Stimulated activated CD4-positive, alpha-beta T cell treated with anti-CD3 and anti-CD28 coated beads, Interleukin-15, amount 100 ng/mL, for 48 hours (primary cell): Measurements from ENCODE around the gene NEDD8.
"Not testable (repeated sequence)": the region's sequence is repeated elsewhere in the genome, so short reads cannot be mapped to it uniquely, and the experiment has no call there.

Experiments used
- DNase-seq, 2 donors: peaks; one replicate each; pipeline ENCODE4 v3.0.0-alpha.2; 2020; ENCODE audit warnings: low read depth in 2 of 2

NEDD8 gene

DNA sequence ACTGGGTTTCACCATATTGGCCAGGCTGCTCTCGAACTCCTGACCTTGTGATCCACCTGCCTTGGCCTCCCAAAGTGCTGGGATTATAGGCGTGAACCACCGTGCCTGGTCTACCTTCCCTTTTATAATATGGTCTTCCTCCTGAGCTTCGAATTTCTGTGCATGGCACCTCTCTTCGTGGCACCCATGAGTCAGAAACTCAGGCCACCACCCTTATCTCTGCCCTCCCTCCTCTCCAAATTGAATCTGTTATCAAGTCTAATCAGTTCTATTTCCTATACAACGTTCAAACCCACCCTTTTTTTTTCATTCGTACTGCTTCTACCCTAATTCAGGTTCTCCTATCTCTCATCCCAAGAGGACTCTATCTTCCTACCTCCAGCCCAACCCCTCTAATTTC is 15.3 kb upstream of the NEDD8 start:
- no peak for DNase-seq

DNA sequence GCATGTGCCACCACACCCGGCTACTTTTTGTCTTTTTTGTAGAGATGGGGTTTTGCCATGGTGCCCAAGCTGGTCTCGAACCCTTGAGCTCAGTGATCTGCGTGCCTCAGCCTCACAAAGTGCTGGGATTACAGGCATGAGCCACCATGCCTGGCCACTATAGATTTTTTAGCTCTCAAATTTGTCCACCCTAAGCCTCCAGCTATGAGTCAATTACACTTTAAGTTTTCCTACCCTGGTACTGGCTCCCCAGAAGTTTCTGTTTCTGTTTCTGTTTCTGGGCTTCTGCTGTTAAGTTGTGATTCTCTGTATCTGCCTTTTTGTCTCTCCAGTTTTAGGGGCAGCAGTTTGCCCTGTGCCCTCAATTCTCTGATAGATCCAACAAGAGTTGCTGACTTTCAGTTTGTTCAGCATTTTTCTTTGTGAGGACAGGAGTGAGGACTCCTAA is 14.6 kb upstream of the NEDD8 start:
- no peak for DNase-seq

DNA sequence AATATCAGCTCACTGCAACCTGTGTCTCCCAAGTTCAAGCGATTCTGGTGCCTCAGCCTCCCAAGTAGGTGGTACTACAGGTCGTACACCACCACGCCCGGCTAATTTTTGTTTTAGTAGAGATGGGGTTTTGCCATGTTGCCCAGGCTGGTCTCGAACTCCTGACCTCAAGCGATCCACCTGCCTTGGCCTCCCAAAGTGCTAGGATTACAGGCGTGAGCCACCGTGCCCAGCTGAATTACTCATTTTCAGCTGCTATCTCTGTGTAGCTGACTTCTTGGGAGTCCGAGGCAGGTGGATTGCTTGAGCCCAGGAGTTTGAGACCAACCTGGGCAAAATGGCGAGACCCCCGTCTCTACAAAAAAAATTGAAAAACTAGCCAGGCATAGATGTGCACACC is 13.2 kb upstream of the NEDD8 start:
- DNase-seq = not testable (repeated sequence)

DNA sequence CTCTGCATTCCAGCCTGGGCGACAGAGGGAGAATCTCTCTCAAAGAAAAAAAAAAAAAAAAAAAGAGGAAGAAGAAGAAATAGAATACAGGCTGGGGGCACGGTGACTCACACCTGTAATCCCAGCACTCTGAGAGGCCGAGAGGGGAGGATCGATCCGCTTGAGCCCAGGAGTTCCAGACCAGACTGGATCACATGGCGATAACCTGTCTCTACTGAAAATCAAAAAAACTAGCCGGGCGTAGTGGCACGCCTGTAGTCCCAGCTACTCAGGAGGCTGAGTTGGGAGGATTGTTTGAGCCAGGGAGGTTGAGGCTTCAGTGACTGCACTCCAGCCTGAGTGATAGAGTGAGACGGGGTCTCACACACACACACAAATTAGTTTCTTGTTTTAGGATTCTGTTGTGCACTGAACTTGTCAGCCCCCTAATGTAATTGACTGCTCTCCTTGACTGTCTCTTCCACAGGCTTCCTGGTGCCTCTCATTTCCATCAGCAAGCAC is 11.2 kb upstream of the NEDD8 start:
- no peak for DNase-seq

DNA sequence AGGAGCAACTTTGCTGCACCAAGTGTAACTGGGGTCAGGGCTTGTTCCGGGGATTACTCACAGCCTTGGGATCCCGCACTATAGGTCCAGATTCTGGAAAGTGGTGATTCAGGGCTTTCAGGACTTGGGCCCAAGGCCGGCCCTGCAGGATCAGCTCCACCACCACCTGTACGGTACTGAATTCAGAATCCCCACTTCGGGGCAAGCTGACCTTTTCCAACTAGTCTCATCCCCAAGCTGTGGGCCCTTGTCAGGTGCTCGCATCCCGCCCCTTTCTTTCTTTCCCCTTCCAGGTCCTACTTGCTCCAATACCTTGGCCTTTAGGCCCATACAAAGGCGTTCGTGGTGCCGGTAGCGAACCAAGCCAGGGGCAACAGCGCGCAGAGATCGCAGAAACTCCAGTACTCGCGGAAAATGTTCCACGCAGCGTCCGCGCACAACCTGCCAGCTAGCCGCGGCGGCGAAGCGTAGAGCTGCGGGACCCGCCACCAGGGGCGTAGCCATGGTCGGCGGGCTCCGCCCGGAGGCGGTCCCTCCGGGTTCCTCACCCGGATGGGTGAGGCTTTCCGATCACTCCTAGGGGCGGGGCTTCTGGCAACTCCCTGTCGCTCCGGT is 9.8 kb upstream of the NEDD8 start:
- DNase-seq = peak; percentile 90 to 95

DNA sequence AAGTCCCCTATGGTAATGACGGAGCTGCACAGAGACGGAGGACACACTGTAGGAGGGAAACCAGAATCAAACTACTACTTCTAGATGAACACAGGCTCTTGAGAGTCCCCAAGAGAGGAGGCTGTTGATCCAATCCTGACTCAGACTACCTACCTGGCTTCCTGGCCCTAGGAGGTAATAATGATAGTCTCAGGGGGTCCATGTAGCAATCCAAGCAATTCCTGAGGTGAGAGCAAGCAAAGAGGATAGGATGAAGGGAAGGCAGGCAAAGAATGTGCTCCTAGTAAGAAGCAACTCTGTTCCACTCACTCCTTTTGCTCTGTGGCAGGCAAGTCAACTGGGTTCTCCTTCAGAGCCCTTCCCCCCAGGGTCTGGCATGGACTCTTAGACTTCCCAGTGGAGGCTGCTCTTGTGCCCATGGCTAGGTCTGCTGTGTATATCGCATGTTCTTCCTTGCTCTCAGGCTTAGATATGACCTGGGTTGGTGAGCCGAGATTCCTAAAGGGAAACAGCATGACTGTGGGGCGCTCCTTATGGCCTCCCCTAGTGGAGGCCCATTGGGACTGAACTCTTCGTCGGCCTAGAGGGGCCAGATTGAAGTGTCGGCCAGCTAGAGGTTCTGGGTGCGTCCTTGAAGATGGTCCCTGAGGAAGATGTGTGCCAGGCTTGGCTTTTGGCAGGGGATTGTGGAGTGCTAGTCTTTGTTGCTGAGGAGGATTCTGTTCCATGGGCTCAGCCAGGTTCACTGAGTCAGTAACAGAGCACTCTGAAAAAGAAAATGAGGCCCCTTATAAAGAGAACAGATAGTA is 8.1 kb upstream of the NEDD8 start:
- no peak for DNase-seq

DNA sequence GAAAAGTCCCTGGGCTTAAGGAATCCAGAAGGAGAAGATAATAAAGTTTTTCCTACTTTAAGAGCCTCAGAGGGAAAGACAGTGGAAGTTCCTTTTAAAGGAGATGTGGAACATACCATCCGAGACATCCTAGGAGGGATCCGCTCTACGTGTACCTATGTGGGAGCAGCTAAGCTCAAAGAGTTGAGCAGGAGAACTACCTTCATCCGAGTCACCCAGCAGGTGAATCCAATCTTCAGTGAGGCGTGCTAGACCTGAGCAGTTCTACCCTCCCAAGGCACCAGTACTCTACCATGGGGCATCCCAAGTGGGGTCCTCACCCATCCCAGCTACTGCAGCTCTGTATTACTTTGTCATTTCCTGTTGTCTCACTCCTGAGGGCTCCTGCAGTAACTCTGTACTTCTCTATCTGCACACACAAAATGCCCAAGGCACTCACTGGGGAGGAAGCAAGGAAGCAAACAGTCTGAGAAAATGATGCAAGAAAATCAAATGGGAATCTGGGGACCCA is 6.4 kb upstream of the NEDD8 start:
- no peak for DNase-seq

DNA sequence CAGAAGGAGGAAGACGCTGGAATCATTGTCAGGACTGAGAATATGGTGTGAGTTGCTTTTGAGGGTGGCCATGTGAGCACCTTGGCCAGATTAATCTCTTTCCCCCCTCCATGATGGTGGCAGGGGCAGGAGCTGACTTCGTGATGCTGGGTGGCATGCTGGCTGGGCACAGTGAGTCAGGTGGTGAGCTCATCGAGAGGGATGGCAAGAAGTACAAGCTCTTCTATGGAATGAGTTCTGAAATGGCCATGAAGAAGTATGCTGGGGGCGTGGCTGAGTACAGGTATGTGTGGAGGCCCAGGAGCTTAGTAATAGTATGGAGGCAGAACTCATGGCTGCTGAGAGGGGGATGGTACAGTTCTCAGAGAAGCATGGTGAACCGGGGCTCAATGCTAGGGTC is 6.0 kb upstream of the NEDD8 start:
- DNase-seq = no peak

DNA sequence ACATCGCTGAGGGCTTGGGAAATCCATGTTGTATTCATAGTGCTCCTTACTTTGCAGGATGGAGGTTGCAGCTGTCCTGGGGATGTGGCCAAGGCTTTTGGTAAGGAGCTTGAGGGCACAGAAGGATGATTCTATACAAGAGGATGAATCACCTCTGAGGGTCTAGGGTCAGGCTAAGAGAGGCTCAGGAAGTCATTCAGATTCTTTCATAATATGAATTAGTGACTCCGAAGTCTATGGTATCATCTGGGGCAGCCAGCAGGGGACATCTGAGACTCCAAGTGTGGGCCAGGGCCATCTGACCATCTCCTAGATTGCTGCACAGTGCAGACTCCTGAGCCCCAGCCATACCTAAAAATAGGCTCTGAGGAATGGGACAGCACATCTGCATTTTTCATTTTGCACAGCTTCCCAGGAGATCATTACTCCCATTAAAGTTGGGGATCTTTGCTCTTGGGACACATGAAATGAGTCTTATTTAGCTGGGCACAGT is 5.3 kb upstream of the NEDD8 start:
- DNase-seq = no peak

DNA sequence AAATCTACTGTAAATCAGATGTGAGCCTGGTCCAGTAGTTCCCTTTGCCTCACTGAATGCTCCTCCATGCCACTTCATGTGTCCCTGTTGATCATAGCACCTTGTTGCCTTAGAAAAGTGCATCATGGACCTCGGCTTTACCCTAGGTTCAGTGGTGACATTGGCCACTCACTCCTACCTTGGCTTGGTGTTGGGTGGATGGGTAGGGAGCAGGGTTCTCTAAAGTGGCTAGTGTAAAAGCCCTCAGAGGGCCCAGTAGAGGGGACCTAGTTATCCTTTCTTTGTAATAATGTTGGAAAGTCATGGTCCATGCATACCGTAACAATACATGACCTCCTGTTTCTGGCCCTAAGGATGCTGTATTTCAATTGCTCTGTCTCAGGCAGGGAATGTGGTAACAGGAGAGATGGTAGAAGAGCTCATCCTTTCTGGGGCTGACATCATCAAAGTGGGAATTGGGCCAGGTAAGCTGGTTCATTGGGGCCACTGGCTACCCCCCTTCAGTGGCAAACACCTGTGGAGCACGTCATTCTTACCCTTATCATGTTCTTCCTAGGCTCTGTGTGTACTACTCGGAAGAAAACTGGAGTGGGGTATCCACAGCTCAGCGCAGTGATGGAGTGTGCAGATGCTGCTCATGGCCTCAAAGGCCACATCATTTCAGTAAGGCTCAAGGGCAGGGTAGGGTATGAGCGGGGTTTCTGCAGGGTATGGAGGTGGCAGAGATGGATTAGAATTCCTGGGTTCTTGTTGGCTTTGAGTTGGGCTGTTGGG is 4.7 kb upstream of the NEDD8 start:
- no peak for DNase-seq

DNA sequence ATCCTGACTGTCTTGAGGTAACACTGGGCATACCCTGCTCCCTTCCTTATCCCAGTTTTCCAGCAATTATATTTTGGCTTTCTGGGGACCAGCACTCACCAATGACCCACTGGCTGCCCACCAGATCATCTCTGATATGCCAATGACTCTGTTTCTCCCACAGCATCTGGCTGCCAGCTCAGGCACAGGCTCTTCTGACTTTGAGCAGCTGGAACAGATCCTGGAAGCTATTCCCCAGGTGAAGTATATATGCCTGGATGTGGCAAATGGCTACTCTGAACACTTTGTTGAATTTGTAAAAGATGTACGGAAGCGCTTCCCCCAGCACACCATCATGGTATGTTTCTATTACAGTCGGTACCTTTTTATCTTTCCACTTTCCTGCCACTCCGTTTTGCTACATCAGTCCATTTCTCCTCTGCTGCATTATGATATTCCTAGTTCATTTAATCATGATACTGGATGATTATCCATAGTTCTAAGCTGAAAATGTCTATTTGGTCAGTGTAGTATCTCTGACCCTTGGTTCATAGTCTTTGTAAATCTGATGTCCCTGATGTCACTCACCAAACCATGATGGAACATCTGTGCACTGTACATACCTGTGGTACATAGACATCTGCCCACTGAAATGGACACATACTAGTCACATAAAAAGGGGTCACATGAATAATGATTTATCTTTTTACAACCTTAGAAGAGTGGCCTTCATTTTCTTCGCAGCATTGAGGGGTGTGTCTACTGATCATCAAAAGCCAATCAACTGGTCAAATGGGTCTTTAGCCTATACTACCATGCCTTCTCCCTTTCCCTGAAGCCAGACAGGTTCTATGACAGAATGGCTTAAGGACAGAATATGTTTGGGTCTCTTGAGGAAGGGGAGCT is 3.9 kb upstream of the NEDD8 start:
- no peak for DNase-seq

DNA sequence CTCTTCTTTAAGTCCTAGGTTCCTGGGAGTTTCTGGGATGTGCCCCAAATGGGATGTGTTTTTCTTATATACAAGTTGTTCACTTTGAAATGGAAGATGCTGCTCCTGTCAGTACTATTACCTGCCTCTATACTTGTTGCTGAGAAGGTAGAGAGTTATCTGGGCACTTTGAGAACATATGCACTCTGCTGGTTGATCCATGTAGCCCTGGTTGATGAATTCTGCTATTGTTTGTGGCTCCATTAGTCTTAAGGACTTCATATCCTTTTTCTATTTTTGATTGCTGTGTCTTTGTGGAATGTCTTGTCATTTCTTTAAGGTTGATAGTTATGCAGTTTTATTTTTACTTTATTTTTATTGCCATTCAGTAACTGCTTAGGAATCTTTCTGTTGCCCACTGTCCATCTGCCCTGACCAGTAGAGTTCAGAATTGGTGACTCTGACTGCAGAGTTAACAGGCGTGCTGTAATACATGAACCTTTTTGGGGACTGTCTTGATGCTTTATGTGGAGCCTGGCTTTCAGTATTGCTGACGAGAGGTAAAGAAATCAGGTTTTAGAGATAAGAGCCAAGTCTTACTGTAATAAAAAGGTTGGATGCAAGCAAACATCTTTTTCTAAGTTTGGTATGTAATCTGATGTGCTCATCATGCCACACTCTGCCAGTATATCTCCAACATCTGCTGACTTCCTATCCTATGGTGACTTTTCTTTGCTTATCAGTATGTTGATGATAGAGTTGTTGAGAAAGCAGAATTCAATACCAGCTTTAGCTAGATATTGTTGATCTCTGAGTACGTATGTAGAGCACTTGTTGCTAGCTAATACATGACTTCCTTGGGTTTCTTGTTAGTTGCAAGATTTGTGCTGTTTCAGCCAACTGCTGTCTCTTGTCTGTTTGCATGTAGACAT is 2.2 kb upstream of the NEDD8 start:
- DNase-seq = no peak

DNA sequence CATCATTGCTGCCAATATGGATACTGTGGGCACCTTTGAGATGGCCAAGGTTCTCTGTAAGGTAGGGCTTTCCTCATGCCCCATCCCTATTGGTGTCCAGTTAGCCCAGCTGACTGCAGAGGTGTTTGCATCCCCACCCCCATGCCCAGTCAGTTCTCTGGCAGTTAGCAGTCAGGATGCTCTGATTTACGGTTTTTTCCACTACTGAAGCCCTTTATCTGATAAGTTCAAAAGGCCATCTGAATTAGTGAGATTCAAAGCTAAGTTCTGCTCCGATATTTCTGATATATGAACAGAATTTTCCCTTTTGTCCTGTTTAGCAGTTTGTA is 1.3 kb upstream of the NEDD8 start:
- no peak for DNase-seq

DNA sequence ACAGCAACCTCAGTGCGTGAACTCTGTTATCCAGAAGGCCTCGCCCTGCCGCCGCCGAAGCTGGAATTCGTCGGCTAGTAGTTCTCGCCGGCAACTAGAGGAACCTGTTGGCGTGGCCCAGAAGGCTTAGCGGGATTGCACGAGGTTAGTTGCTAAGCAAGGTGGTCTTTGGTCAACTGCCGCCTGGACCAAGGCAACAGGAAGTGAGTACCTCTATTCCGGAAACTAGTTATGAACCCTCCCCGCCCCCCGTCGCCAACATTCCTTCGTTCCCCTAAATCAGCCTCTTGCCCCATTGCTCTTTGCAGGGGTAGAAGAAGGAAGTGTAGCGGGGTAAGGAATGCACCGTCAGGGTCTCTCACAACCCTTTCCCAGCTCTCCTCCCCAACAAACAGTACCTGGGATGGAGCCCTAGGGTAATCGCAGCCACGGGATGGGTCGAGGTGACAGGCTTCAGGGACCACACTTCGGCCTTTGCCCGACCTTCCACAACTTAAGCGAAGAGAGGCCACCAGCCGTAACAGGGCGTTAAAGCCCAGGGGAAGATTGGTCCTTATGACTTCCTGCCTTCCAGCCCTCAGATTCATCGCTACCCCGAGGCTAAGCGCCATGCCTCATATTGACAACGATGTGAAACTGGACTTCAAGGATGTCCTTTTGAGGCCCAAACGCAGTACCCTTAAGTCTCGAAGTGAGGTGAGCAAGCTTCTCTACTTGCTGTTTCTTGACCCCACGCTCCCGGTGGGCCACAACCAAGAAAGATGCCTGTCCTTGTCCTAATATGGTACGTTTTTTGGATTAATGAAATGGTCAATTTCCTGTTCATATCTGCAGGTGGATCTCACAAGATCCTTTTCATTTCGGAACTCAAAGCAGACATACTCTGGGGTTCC is 724 bp upstream of the NEDD8 start, which contains the start of gene GMPR2:
GMPR2 (plus strand) TSS at position 285 of the 893 bp plus-strand sequence; CDS start at position 610, 325 bp downstream.
- no peak for DNase-seq

DNA sequence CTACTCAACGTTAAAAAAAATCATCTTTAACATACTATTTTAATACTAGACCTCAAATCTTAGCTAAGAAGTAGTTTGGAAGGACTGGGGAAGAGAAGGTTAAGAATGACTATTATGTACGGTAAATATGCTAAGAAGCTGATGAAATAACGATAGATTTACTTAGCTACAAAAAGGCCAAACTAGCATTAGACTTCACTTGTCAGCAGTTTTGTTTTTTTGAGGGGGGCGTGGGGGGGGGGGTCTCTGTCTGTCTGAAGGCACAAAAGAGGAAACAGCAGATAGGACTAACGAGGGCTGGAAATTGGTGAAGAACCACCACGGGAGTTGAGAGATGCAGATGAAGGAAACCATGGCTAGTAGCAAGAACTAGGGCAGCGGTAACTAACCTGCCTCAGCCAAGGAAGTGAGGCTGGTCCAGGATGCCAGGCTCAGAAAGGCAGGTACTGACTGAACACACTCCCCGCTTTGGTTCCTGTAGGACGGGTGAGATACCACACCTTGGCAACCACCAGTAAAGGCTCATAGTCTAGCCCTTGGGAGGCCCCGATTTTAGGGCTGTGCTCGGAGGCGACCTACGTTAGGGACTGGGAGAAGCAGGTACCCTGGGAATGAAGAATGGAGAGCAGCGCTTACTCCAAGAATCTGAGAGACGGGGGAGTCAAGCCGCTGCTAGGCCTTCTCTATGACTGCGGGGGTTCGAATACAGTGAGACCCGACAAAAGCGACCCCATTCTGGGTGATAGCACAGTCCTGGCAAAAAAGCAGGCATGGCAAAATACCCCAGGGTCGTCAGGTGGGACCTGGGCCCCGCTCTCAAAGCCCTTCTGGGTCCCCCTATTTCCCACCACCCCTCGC is 675 bp downstream of the NEDD8 start:
- DNase-seq = no peak

DNA sequence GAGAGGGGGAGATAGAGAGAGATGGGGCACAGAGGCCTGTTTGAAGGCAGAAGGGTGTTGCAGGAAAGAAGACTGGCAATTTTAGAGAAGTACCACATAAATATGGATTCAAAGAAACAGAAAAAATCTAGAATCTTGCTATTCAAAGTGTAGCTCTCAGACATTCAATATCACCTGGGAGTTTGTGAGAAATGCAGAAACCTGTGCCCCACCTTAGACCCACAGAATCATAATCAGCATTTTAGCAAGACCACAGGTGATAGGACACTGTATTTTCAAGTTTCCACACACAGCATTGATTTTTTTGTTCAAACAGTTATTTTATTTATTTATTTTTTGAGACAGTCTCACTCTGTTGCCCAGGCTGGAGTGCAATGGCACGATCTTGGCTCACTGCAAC is 3.3 kb downstream of the NEDD8 start:
- DNase-seq = no peak

DNA sequence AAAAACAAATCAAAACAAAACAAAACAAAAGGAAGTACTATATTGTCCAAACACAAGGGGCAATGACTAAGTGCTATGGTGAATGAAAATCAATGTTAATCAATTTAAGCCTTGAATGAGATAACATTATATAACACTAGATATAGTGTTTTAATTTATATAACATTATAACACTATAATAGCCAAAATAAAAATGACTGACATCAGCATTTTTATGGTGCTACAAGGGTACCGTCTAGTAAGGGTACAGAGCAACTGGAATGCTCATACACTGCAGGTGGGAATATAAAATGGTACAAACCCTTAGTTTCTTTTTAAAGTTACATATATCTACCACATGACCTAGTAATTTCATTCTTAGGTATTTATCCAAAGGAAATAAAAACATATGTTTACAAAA is 5.7 kb downstream of the NEDD8 start:
- no peak for DNase-seq

DNA sequence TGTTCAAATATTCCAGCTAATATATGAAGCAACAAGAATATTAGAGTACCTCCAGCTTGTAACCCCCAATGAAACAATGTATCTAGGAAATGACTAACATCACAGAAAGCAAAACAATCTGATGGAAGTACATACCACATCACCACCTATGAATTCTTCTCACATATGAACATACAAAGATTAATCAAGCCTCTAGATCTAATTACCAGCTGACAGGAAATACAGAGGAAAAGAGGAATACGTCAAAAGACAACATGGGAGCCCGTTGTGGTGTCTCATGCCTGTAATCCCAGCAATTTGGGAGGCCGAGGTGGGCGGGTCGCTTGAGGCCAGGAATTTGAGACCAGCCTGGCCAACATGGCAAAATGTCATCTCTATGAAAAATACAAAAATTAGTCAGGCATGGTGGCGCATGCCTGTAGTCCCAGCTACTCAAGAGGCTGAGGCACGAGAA is 7.5 kb downstream of the NEDD8 start:
- no peak for DNase-seq
